Measurements from ENCODE around the gene LYPD8. TPM values are rescaled to one million over a fixed set of nuclear protein-coding genes. Genes with fewer than 3 reads are reported as not detected.
"Not testable (repeated sequence)": the region's sequence is repeated elsewhere in the genome, so short reads cannot be mapped to it uniquely, and the experiment has no call there.

Gene LYPD8
- total RNA-seq, 3 donors from 2014 or later = 1.6 TPM; not detected in 2

- no peaks in the 10 kb centered on the region for H3K4me1 ChIP-seq
- H3K27me3 ChIP-seq = peaks cover 0 to 8% of the 10 kb centered on the region in 2 donors
- no peaks in the 10 kb centered on the region for H3K36me3 ChIP-seq
- no peak overlapping the region for H3K27ac ChIP-seq
- no peak overlapping the region for H3K4me3 ChIP-seq
- no peak for DNase-seq (ENCODE audit: low spot score in 2 of 2)
- peaks cover 0 to 16% of the 10 kb centered on the region in 2 donors for H3K9me3 ChIP-seq
- intact Hi-C loops (cut with DNase I; ENCODE audit: low total_unique reads) = no loop called here
- TF ChIP-seq POLR2AphosphoS5 (IDR thresholded peaks at IDR 0.05) = no peak
- TF ChIP-seq POLR2A (IDR thresholded peaks at IDR 0.05) = no peak
- no peak for TF ChIP-seq CTCF (IDR thresholded peaks at IDR 0.05)
Measured at GRCh38 chr1:248798791-248799190, 43.2 kb upstream of the LYPD8 start.

- H3K4me3 ChIP-seq; H3K27ac ChIP-seq; H3K4me1 ChIP-seq; DNase-seq (ENCODE audit: low spot score in 2 of 2); intact Hi-C loops (cut with DNase I; ENCODE audit: low total_unique reads); H3K27me3 ChIP-seq; H3K36me3 ChIP-seq: not testable (repeated sequence)
- H3K9me3 ChIP-seq = peaks cover 0 to 16% of the 10 kb centered on the region in 2 donors
Measured at GRCh38 chr1:248794663-248795062, 39.1 kb upstream of the LYPD8 start.

- DNase-seq (ENCODE audit: low spot score in 2 of 2) = no peak
- no peak overlapping the region for H3K4me3 ChIP-seq
- intact Hi-C loops (cut with DNase I; ENCODE audit: low total_unique reads) = no loop called here
- H3K9me3 ChIP-seq = peaks cover 0 to 16% of the 10 kb centered on the region in 2 donors
- H3K27me3 ChIP-seq = no peaks in the 10 kb centered on the region
- no peaks in the 10 kb centered on the region for H3K36me3 ChIP-seq
- H3K27ac ChIP-seq = no peak overlapping the region
- H3K4me1 ChIP-seq = no peaks in the 10 kb centered on the region
- TF ChIP-seq CTCF (IDR thresholded peaks at IDR 0.05) (no peak), POLR2A (IDR thresholded peaks at IDR 0.05) (no peak), POLR2AphosphoS5 (IDR thresholded peaks at IDR 0.05) (no peak)
Measured at GRCh38 chr1:248793592-248793991, 38.0 kb upstream of the LYPD8 start.

- H3K27ac ChIP-seq = no peak overlapping the region
- no peak for DNase-seq (ENCODE audit: low spot score in 2 of 2)
- H3K36me3 ChIP-seq = no peaks in the 10 kb centered on the region
- no peaks in the 10 kb centered on the region for H3K27me3 ChIP-seq
- no peaks in the 10 kb centered on the region for H3K4me1 ChIP-seq
- TF ChIP-seq CTCF (IDR thresholded peaks at IDR 0.05) (no peak), POLR2AphosphoS5 (IDR thresholded peaks at IDR 0.05) (no peak), POLR2A (IDR thresholded peaks at IDR 0.05) (no peak)
- no peak overlapping the region for H3K4me3 ChIP-seq
- peaks cover 0 to 16% of the 10 kb centered on the region in 2 donors for H3K9me3 ChIP-seq
- intact Hi-C loops (cut with DNase I; ENCODE audit: low total_unique reads) = no loop called here
Measured at GRCh38 chr1:248792342-248792741, 36.8 kb upstream of the LYPD8 start.

GRCh38 chr1:248791010-248791409 lies 35.5 kb upstream of the LYPD8 start:
- TF ChIP-seq CTCF (IDR thresholded peaks at IDR 0.05) = no peak
- no peak for TF ChIP-seq POLR2A (IDR thresholded peaks at IDR 0.05)
- Histone ChIP-seq H3K4me1 (no peaks in the 10 kb centered on the region), H3K4me3 (no peak overlapping the region), H3K9me3 (peaks cover 0 to 16% of the 10 kb centered on the region in 2 donors), H3K27me3 (no peaks in the 10 kb centered on the region), H3K36me3 (no peaks in the 10 kb centered on the region), H3K27ac (no peak overlapping the region)
- DNase-seq (ENCODE audit: low spot score in 2 of 2) = no peak
- intact Hi-C loops (cut with DNase I; ENCODE audit: low total_unique reads) = no loop called here

GRCh38 chr1:248790456-248790855 lies 34.9 kb upstream of the LYPD8 start:
- TF ChIP-seq CTCF (IDR thresholded peaks at IDR 0.05) (no peak), POLR2A (IDR thresholded peaks at IDR 0.05) (no peak), POLR2AphosphoS5 (IDR thresholded peaks at IDR 0.05) (no peak)
- DNase-seq (ENCODE audit: low spot score in 2 of 2) = no peak
- no peaks in the 10 kb centered on the region for H3K4me1 ChIP-seq
- H3K27me3 ChIP-seq = no peaks in the 10 kb centered on the region
- intact Hi-C loops (cut with DNase I; ENCODE audit: low total_unique reads) = no loop called here
- no peak overlapping the region for H3K4me3 ChIP-seq
- no peaks in the 10 kb centered on the region for H3K36me3 ChIP-seq
- H3K9me3 ChIP-seq = peaks cover 0 to 11% of the 10 kb centered on the region in 2 donors
- no peak overlapping the region for H3K27ac ChIP-seq

GRCh38 chr1:248789337-248789736 lies 33.8 kb upstream of the LYPD8 start:
- H3K4me1 ChIP-seq; H3K4me3 ChIP-seq; intact Hi-C loops (cut with DNase I; ENCODE audit: low total_unique reads); DNase-seq (ENCODE audit: low spot score in 2 of 2); H3K27ac ChIP-seq; H3K36me3 ChIP-seq; H3K27me3 ChIP-seq; H3K9me3 ChIP-seq: not testable (repeated sequence)
